ENCODE measurements around the gene CRISPLD2. TPM values are rescaled to one million over a fixed set of nuclear protein-coding genes. Genes with fewer than 3 reads are reported as not detected.

Gene CRISPLD2
- total and polyA plus RNA-seq, 10 donors: 7.9 to 271 (median 75.5) TPM

DNA sequence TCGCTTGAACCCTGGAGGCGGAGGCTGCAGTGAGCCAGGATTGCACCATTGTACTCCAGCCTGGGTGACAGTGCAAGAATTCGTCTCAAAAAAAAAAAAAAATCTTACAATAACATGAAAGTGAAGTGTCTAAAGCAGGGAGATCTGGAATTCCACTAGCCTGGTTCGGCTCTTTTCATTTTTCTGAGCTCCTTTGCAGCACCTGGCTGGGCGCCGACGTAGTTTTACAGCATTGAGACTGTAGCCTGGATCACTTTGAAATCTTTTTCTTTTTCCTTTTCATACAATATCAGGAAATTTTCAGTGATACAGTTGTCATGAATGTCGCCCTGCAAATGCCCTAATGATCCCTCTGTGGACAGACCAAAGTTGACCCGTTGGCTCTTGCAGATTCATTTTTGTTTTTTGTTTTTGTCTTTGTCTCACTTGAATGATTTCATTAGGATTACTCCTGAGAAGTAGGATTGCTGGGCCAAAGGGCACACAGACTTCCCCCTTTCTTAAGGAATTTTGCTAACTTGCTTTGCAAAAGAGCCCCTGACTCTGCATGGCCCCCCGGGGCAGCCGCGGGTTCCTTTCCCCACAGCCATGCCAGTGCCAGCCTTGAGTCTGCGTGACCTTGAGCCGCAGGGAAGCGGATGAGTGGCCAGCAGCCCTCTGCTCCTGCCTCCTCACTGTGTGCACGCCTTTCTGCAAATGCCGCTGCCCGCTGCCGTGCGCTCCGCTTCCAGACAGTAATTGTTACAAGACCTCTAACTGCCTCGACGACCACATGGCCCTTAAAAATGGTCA, 28.0 kb downstream of the CRISPLD2 start:
- Histone ChIP-seq H3K9me3 (peaks cover 0 to 6% (median 0%) of the 10 kb centered on the region in 8 donors), H3K27me3 (replicated peaks in 1 of 7) (peaks cover 0 to 42% (median 0%) of the 10 kb centered on the region in 7 donors), H3K4me3 (no peak overlapping the region), H3K27ac (no peak overlapping the region), H3K4me1 (peaks cover 0 to 28% (median 15%) of the 10 kb centered on the region in 6 donors), H3K36me3 (peaks cover 0 to 99% (median 0%) of the 10 kb centered on the region in 6 donors)
- TF ChIP-seq, protein P1, sequence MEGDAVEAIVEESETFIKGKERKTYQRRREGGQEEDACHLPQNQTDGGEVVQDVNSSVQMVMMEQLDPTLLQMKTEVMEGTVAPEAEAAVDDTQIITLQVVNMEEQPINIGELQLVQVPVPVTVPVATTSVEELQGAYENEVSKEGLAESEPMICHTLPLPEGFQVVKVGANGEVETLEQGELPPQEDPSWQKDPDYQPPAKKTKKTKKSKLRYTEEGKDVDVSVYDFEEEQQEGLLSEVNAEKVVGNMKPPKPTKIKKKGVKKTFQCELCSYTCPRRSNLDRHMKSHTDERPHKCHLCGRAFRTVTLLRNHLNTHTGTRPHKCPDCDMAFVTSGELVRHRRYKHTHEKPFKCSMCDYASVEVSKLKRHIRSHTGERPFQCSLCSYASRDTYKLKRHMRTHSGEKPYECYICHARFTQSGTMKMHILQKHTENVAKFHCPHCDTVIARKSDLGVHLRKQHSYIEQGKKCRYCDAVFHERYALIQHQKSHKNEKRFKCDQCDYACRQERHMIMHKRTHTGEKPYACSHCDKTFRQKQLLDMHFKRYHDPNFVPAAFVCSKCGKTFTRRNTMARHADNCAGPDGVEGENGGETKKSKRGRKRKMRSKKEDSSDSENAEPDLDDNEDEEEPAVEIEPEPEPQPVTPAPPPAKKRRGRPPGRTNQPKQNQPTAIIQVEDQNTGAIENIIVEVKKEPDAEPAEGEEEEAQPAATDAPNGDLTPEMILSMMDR (IDR thresholded peaks at IDR 0.05 in 8 of 11, conservative IDR thresholded peaks at IDR 0.05 in 3 of 11): no peak
- TF ChIP-seq POLR2AphosphoS5 (IDR thresholded peaks at IDR 0.05): peak in 2 of 3 donors; percentile 67 to 69
- no peak for DNase-seq
- intact Hi-C loops (cut with DNase I; ENCODE audit: low total_unique reads): no loop called here
- WGBS, 5 donors: 59 to 74% (median 61%) methylated on average over 23 of the region's 23 CpGs

DNA sequence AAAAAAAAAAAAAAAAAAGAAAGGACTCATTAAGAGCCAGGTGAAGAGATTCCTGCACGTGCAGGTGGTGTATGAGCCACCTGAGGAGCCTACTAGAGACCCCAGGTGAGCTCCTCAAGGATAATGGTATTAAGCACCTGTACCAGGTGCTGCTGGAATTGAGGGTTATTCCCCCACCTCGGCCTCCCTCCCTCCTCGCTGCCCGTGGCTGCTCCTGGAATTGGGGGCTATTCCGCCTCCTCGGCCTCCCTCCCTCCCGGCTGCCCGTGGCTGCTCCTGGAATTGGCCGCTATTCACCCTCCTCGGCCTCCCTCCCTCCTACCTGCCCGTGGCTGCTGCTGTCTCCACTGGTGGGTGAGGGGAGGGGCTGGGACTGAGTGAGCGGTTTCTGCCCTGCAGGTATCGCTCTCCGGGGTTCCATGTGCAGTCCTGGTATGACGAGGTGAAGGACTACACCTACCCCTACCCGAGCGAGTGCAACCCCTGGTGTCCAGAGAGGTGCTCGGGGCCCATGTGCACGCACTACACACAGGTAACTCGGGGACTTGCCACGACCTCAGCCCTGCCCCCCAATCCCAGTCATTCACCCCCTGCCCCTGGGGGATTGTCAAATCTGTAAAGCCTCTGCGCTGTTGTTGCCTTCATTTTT, 29.3 kb downstream of the CRISPLD2 start:
- Histone ChIP-seq H3K9me3 (peaks cover 0 to 6% (median 0%) of the 10 kb centered on the region in 8 donors), H3K4me1 (peaks cover 0 to 14% (median 4%) of the 10 kb centered on the region in 6 donors), H3K36me3 (peaks cover 0 to 99% (median 0%) of the 10 kb centered on the region in 6 donors), H3K27me3 (replicated peaks in 1 of 7) (peaks cover 0 to 41% (median 0%) of the 10 kb centered on the region in 7 donors), H3K4me3 (no peak overlapping the region), H3K27ac (no peak overlapping the region)
- no peak for DNase-seq
- WGBS, 5 donors: 65 to 77% (median 74%) methylated on average over 22 of the region's 22 CpGs
- intact Hi-C loops (cut with DNase I; ENCODE audit: low total_unique reads): no loop called here
- TF ChIP-seq POLR2A (IDR thresholded peaks at IDR 0.05) (no peak), POLR2AphosphoS5 (IDR thresholded peaks at IDR 0.05) (peak in 1 of 3 donors; percentile 8)
- TF ChIP-seq, protein P1 (IDR thresholded peaks at IDR 0.05 in 8 of 11, conservative IDR thresholded peaks at IDR 0.05 in 3 of 11): no peak

- Histone ChIP-seq H3K36me3 (peaks cover 0 to 99% (median 0%) of the 10 kb centered on the region in 6 donors), H3K27ac (no peak overlapping the region), H3K27me3 (replicated peaks in 1 of 7) (peaks cover 0 to 45% (median 0%) of the 10 kb centered on the region in 7 donors), H3K4me3 (no peak overlapping the region), H3K9me3 (peaks cover 0 to 6% (median 0%) of the 10 kb centered on the region in 8 donors), H3K4me1 (peaks cover 0 to 13% (median 3%) of the 10 kb centered on the region in 6 donors)
- 89 to 97% (median 92%) methylated on average over 6 of the region's 6 CpGs for WGBS, 5 donors
- intact Hi-C loops (cut with DNase I; ENCODE audit: low total_unique reads): no loop called here
- TF ChIP-seq, protein P1 (IDR thresholded peaks at IDR 0.05 in 8 of 11, conservative IDR thresholded peaks at IDR 0.05 in 3 of 11): no peak
- TF ChIP-seq POLR2A (IDR thresholded peaks at IDR 0.05) (no peak), POLR2AphosphoS5 (IDR thresholded peaks at IDR 0.05) (no peak)
- DNase-seq: no peak
Observed at GRCh38 chr16:84849751-84850150, 30.0 kb downstream of the CRISPLD2 start.

- Histone ChIP-seq H3K27me3 (replicated peaks in 1 of 7) (peaks cover 0 to 35% (median 0%) of the 10 kb centered on the region in 7 donors), H3K9me3 (peaks cover 0 to 6% (median 0%) of the 10 kb centered on the region in 8 donors), H3K27ac (no peak overlapping the region), H3K4me3 (no peak overlapping the region), H3K36me3 (peaks cover 0 to 99% (median 3%) of the 10 kb centered on the region in 6 donors), H3K4me1 (peaks cover 0 to 13% (median 3%) of the 10 kb centered on the region in 6 donors)
- WGBS, 5 donors: 88 to 95% (median 93%) methylated on average over 6 of the region's 6 CpGs
- DNase-seq: no peak
- intact Hi-C loops (cut with DNase I; ENCODE audit: low total_unique reads): no loop called here
- TF ChIP-seq POLR2A (IDR thresholded peaks at IDR 0.05) (no peak), POLR2AphosphoS5 (IDR thresholded peaks at IDR 0.05) (no peak)
- TF ChIP-seq, protein P1 (IDR thresholded peaks at IDR 0.05 in 8 of 11, conservative IDR thresholded peaks at IDR 0.05 in 3 of 11): no peak
Observed at GRCh38 chr16:84850714-84851113, 30.9 kb downstream of the CRISPLD2 start.

All from spleen (tissue), 11 donors.